Stimulated activated CD8-positive, alpha-beta memory T cell treated with anti-CD3 and anti-CD28 coated beads, Interleukin-15, amount 100 ng/mL, for 1 hour (primary cell): ENCODE results near the gene XXYLT1.
"Not testable (repeated sequence)": the region's sequence is repeated elsewhere in the genome, so short reads cannot be mapped to it uniquely, and the experiment has no call there.

Experiments used
- DNase-seq: peaks from one replicate; pipeline ENCODE4 v3.0.0-alpha.2; 2020; ENCODE audit warnings: low read depth

The XXYLT1 gene

GRCh38 chr3:195063581-195064193 lies 207.3 kb downstream of the XXYLT1 start:
- DNase-seq: no peak

- DNase-seq: no peak
Observed at GRCh38 chr3:195062866-195063540, 208.0 kb downstream of the XXYLT1 start.

GRCh38 chr3:195061756-195062655 lies 209.0 kb downstream of the XXYLT1 start:
- DNase-seq: no peak

GRCh38 chr3:195060531-195061291 lies 210.2 kb downstream of the XXYLT1 start:
- DNase-seq: no peak

GRCh38 chr3:195060217-195060481 lies 210.8 kb downstream of the XXYLT1 start:
- no peak for DNase-seq

GRCh38 chr3:195059471-195060216 lies 211.3 kb downstream of the XXYLT1 start:
- DNase-seq: no peak

GRCh38 chr3:195059006-195059350 lies 212.0 kb downstream of the XXYLT1 start:
- no peak for DNase-seq

- DNase-seq: no peak
Observed at GRCh38 chr3:195058336-195059005, 212.5 kb downstream of the XXYLT1 start.

GRCh38 chr3:195057716-195058115 lies 213.2 kb downstream of the XXYLT1 start:
- DNase-seq: no peak

GRCh38 chr3:195056506-195056905 lies 214.5 kb downstream of the XXYLT1 start:
- no peak for DNase-seq

- DNase-seq: no peak
Observed at GRCh38 chr3:195054311-195054710, 216.6 kb downstream of the XXYLT1 start.

GRCh38 chr3:195052939-195053338 lies 218.0 kb downstream of the XXYLT1 start:
- DNase-seq: no peak

- DNase-seq: not testable (repeated sequence)
Observed at GRCh38 chr3:195050296-195050695, 220.7 kb downstream of the XXYLT1 start.

- DNase-seq: no peak
Observed at GRCh38 chr3:195048059-195048905, 222.7 kb downstream of the XXYLT1 start.

- no peak for DNase-seq
Observed at GRCh38 chr3:195047536-195047935, 223.4 kb downstream of the XXYLT1 start.

GRCh38 chr3:195046441-195046840 lies 224.5 kb downstream of the XXYLT1 start:
- DNase-seq: no peak

- no peak for DNase-seq
Observed at GRCh38 chr3:195045481-195046210, 225.3 kb downstream of the XXYLT1 start.

- DNase-seq: no peak
Observed at GRCh38 chr3:195044411-195044810, 226.5 kb downstream of the XXYLT1 start.

- no peak for DNase-seq
Observed at GRCh38 chr3:195043607-195044339, 227.2 kb downstream of the XXYLT1 start.
